Right renal pelvis (tissue), 4 donors: ENCODE data around the gene ITPKC. TPM values are rescaled to one million over a fixed set of nuclear protein-coding genes. Genes with fewer than 3 reads are reported as not detected.

Source experiments
- DNase-seq, 4 donors: peaks; one replicate each; pipeline ENCODE4 v3.0.0-alpha.2; 2013; ENCODE audit warnings: low read depth in 4 of 4, low spot score in 3 of 4, missing footprints in 1 of 4
- polyA plus RNA-seq, 4 donors: library from polyadenylated mRNA; unstranded; fragments of 120-200 nt; gene quantifications; one replicate each; pipeline ENCODE4 v1.2.1, GENCODE V29; 2013; ENCODE audit not compliant: insufficient read length in 4 of 4

The ITPKC gene
- polyA plus RNA-seq = 10 to 100 TPM; 13.5 to 15.9 (median 13.7) TPM

DNA sequence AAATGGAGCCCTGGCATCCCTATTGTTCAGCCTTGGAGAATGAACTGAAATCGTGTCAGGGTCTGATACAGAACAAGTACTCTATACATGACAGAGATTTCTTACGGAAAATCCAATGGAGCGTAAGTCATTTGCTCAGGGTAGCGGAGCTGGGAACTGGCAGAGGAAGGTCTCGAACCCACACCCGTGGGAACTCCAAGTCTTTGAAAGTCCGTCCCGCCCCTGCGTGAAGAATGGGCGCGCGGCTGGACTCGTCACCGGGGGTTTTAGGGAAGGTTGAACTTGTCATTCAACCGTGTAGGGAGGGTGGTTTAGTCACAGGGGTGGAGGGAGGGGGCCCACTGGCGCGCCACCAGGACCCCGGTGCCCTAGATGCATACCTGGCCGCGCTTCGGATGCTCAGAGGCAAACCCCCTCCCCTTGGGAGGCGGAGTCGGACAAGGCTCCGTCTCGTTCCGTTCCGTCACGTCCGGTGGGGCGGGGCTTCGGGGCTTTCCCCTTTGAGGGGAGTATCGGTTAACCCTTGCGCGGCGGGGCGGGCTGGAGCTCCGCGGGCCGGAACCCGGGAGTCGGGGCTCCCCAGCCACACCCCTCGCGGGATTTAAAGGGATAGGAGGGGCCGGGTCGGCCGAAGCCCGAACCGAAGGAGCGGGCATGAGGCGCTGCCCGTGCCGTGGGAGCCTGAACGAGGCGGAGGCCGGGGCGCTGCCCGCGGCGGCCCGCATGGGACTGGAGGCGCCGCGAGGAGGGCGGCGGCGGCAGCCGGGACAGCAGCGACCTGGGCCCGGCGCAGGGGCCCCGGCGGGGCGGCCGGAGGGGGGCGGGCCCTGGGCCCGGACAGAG, at the start of gene ITPKC, which contains the start of gene COQ8B:
Gene ITPKC, plus strand, starts transcription at position 631 of the 843 bp plus-strand sequence. Its CDS starts 24 bp downstream, at position 655.
Gene COQ8B, minus strand, starts transcription at position 405 of the 843 bp plus-strand sequence. CDS start 2,254 bp downstream, outside the sequence.
- peak; percentile 99 for DNase-seq

DNA sequence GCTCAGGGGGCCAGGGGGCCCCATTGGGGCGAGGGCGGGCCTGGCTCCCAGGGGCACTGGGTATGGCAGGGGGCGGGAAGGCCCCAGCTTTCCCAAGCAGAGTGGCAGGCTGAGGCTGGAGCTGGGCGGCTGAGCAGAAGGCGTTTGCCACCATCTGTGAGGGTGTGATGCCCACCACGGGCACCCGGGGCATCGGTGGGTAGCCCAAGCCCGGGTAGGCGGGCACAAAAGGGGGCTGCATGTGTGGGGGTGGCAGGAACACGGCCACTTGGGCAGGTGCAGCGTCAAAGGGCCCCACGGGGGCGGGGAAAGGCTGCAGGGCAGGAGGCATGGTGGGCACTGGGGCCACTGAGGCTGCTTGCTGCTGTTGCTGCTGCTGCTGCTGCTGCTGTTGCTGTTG, 49.3 kb upstream of the ITPKC start:
- DNase-seq = no peak

DNA sequence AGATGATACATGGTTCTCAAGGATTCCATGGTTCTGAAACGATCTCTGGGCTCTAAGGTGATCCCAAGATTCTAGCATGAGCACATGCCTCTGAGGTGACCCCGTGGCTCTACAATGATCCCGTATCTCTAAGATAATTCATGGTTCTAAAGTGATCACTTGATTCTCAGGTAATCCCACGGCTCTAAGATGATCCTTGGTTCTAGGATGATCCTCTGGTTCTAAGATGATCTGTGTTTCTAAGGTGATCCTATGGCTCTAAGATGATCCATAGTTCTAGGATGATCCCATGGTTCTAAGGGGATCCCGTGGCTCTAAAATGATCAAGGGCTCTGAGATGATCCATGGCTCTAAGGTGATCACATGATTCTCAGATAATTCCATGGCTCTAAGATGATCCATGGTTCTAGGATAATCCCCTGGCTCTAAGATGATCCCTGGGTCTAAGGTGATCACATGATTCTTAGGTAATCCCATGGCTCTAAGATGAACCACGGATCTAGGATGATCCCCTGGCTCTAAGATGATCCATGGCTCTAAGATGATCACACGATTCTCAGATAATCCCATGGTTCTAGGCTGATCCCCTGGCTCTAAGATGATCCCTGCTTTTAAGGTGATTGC, 47.8 kb upstream of the ITPKC start:
- no peak for DNase-seq

DNA sequence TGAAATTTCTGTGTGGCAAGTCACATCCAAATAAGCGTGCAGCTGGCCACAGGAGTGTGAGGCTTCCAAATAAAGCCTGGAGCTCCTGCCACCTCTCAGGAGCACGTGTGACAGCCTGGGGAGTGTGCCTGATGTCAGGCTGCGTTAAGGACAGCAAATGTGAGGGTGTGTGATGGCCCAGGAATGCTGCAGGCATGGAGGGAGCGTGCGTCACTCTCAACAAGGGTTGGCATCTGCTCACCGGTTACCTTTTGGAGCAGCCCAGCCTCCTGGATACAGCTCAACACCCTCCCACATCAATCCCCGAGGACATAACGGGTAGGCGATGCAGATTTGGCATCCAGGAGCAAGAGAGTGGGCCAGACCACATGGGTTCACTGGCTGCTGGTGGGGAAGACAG, 45.5 kb upstream of the ITPKC start:
- DNase-seq = no peak

DNA sequence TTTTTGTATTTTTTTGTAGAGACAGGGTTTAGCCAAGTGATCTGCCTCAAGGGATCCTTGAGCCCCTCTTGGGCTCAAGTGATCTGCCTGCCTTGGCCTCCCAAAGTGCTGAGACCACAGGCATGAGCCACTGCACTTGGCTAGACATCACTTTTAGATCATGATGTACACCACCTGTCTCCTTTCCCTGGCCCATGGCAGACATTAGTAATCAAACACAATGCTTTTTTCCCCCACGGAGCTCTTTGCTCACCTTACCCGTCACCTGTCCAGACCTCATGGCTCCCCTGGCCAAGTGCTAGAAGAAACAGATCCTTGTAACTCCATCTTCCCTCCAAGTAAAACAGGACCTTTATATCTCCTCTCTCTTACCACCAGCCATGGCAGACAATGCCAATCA, 44.9 kb upstream of the ITPKC start:
- DNase-seq = no peak

DNA sequence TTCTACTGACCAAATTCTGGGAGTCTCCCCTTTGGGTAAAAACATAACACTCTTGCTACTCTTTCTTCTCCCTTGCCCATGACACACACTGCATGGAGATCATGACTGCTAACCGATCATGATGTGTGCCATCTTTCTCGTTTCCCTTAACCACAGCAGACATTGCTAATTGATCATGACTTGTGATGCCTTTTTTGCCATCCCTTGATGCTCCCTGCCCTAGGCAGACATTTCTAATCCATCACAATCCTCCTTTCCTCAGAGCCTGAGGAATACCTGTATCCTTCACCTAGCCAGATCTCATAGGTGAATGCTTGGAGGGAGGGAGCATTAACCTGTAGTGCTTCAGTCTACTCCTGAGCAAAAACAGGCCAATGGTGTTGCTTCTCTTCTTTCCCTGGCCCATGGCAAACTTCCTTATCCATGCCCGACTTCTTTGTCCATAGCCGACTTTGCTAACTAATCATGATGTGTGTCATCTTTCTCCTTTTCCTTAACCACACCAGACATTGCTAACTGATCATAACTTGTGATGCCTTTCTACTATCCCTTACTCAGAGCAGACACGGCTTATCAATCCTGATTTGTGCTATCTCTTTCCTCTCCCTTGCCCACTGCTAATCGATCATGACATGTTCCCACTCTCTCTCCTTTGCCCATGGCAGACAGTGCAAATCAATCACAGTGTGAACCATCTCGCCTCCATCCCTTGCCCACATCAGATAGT, 44.2 kb upstream of the ITPKC start:
- DNase-seq = no peak

DNA sequence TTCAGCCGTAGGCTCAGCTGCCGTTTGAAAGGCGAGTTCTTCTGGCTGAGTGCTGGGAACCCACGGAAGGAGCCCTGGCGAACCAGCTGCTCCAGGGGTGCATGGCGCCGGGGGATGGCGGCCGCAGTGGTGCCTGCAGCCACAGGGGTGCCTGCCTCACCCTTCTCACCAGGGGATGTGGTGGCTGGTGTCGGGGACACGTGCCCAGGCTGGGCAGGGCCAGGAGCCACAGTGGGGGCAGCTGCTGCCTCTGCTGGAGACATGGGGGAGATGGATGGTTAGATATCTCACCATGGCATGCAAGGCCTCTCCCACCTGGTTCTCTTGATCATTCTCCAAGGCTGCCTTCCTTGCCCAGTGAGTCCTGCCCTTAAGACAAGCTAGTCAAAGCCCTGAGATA, 43.5 kb upstream of the ITPKC start:
- no peak for DNase-seq

DNA sequence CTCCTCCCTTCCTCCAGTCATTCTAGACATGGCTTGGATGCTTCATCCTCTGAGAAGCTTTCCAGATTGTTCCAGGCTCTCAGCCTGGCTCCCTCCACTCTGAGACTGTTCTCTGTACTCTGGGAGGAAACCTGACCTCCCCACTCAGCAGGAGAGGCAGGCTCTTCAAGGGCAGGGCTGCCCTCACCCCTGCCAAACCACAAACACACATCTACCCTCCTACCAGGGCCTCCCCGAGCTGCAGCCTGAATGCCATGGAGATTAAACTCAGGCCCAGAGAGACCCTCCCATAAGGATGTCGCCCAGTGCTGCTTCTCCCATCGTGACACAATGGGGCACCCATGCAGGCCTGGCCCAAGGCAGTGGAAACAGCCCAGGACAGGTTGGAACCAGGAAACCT, 42.6 kb upstream of the ITPKC start:
- no peak for DNase-seq

DNA sequence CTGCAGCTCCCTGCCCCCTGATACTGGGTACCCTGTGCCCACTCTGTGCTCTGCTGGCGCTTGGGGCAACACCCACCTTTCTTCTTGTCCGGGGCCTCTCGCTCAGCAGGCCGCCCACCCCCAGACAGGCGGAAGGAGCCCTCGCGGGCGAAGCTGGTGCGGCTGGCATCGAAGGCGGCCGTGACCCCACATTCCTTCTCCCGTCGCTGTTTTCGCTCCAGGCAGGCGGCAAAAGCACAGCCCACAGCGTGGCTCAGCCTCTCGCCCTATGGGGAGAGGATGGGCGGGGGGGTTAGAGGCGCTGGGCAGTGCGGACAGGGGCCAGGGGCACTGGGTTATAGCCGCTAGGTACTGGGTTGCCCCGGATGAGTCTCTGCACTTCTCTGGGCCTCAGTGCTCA, 39.8 kb upstream of the ITPKC start:
- DNase-seq = no peak

DNA sequence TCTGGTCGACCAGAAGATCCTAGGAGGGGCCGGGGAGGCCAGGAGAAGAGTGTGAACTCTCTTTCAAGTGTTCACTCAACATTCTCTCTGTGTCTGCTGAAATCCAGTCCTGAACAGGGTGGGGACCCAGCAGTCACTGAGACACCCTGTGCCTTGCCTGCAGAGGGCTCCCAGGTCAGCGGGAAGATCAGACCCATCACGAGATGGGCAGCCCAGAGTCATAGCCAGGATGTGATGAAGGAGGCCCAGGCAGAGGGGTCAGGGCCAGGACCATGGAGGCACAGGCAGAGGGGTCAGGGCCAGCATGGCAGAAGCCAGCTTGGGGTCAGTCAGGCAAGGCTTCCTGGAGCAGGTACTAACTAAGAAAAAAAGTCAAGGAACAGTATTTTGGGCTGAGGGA, 35.9 kb upstream of the ITPKC start:
- no peak for DNase-seq

DNA sequence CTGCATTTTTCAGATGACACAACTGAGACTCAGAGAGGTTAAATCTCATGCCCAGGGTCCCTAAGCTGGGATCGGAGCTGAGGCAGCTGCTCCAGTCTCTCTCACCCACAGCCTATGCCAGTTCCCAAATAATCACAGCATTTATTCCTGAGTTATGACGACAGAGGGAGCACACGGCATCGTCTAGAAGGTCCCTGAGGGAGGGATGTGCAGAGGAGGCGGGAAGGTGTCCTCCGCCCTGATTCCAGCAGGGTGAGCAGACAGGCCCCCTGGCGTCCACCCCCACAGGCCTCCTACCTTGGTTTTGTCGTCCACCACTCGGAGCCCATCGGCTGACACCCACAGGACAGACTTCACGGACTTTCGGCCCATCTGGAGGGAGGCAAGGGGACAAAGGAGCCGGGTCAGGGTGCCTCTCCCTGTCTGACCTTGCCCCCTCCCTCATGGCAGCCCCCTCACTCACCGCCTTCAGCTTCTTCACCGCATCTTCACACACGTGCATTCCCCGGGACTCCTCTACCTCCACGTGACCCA, 34.4 kb upstream of the ITPKC start:
- DNase-seq = no peak

DNA sequence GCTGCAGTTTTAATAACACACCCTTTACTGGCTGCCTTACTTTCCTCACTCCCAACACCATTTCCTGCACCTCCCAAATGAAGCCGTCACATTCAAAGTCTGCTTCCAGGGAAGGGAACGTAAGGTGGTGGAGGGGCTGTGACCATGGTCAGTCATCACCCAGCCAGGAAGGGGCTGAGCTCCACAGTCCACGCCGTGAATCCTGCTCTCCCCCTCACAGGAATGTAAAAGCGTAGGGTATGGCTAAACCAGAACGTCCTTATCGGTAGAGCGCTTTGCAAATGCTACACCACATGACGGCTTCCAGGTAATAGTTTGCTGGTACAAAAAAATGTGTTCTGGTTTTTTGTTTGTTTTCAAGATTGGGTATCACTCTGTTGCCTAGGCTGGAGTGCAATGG, 33.5 kb upstream of the ITPKC start:
- no peak for DNase-seq

DNA sequence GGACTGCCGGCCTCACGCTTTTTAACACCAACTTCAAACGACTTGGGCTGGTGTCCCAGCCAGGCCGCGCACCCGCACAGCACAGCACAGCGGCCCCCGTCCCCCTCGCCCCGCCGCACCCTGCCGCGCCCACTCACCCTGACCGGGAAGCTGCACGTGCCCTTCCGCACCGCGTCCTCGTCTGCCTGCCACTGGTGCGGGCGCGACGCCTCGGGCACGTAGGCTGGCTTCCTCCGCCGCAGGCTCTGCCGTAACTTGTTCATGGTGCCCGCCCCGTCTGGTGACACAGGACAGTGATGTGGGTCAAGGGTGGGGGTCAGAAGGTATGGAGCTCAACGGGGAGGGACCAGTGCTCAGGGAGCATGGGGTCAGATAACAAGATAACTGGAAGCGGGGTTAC, 32.6 kb upstream of the ITPKC start:
- DNase-seq = no peak

DNA sequence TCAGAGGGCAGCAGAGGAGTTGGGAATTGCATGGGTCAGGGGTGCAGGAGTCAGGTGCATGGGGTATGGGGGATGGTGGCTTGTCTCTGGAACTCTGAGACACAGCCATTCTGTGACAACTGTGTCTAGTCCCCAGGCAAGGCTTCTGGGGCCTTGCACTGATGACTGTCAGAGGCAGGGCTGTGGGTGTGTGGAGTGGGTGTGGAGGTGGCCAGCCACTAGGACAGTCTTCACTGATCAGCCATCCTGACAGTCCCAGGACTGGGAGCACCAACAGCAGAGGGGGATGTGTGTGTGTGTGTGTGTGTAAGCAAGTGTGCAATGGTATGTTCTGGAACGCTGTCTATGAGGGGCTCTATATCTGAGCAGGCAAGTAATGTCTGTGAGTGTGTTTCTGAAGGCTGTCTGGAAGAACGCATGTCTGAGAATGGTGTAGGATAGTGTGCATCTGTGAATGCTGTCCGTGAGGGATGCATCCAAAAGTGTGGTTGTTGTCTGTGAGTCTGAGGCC, 31.8 kb upstream of the ITPKC start:
- no peak for DNase-seq

DNA sequence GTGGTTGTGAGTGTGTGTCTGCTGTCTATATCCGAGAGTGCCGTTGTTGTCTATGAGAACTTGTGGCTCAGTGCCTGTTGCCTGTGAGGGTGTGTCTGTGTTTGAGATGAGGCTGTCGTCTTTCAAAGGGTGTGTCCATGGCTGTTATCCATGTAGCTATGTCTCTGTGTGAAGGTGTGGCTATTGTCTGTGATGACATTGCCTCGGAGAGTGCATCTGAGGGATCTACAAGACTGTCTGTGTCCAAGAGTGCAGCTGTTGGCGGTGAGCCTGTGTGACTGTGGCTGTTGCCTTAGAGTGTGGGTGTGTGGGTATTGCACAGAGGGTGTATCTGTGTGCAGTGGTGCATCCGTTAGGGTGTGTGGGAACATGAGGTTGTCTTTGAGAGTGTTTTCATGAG, 31.3 kb upstream of the ITPKC start:
- no peak for DNase-seq

DNA sequence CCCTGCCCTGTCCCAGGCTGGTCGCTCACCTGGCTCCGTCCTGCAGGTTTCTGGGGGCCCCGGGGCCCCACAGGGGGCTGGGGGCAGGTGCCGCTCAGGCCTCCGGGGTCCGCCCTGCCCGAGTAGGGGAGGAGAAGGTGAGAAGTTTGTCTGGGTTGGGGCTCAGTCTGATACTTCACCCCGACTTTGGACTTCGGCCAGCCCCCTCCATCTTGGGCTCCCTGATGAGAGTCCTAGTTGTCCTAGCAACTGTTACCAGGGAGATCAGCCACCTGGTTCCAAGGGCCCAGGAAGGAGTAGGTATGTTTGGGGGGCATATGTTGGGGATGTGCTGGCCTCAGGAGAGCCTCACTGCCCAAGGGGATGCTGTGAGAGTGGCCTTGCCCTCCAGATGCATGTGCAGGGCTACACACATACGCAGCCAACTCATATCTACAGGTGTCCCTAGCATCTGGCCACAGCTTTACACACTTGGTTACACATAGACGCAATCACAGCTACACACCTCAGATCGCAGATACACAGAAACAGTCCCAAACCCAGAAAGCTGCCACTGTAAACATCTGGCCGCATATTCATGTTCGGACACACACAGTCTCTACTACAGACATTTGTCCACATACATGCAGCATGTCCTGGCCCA, 29.9 kb upstream of the ITPKC start:
- DNase-seq = no peak

DNA sequence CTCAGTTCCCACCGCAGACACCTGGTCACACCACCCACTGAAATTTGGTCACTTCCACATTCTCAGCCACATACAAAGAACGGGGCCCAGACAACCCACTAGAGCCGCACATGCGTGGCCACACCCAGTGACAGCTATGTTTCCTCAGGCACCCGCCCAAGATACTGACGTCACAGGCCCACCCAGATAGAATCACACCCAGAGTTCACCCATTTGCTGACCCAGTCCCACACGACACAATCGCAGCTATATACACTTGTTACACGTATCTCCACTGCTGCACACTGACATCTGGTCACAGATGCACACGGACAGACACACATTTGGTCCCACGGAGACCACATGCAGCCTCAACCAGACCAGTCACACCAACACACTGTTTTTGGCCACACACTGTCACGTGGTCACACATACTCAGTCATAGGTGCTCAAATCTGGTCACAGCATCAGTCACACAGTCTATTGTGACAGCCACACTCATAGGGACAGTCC, 29.3 kb upstream of the ITPKC start:
- DNase-seq = no peak

DNA sequence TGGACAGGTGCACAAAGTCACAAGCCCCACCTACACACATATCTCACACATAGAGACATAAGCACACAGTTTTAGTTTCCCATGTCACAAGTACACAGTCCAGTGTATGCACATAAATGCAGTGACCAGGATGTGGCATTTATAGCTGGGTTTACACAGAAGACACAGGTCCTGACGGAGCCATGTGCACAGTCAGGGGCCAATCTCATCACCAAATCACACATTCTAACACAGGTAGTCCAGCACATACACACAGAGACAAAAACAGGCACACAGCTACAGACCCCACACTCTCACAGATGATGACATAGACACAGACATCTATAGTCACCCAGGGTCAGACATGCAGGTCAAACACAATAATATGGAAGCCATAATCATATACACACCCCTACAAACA, 28.6 kb upstream of the ITPKC start:
- no peak for DNase-seq

DNA sequence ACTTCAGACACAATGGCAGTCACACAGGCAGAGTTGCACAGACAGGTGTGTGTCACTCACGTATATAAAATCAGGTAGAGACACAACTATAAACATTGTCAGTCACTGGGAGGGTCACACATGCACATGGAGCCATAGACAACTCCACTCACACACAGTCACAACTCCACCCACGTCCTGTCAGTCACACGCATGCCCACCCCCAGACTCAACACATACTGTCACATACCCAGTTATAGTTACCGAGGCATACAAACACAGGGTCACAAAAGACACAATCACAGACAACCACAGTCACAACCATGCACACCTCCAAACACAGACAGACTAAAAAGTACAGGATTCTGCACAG, 27.9 kb upstream of the ITPKC start:
- no peak for DNase-seq

DNA sequence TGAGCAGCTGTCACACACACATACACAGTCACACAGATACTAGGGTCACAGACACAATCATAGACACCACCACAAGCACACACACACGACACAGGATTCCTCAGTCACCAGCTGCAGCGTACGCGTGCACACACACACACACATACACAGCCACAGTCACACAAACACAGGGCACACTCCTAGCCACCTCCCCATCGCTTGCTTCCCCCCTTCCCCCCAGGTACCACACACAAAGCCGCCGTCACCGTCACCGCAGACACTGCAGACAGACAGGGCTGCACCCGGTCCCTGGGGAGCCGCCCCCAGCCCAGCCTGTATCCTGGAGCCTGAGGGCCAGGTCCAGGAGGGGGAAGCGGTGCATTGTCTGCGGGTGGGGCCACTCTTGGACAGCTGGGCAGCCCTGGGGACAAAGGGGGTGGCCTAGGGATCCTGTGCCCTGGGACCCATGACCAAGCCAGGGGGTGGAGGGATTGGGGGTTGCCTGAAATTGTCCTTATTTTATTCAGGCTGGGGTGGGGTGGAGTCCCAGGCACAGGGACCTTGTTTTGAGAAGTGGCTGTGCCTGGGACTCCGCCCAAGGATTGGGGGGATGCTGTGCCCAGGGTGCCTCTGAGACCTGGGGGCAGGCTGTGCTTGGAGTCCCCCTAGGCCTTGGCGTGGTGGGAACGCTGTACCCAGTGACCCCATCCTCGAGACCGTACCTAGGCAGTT, 27.4 kb upstream of the ITPKC start:
- DNase-seq = no peak
